ENCODE results near the gene CRELD2. TPM values are rescaled to one million over a fixed set of nuclear protein-coding genes. Genes with fewer than 3 reads are reported as not detected.

CRELD2 gene
- total RNA-seq, 6 experiments from 2014 or later, result 26.0 to 56.4 (median 47.8) TPM

GRCh38 chr22:49947296-49947622 lies 28.8 kb downstream of the CRELD2 start:
- intact Hi-C loops (cut with DNase I), result no loop called here
- Histone ChIP-seq H3K4me1 (peaks cover 0 to 19% (median 0%) of the 10 kb centered on the region in 4 donors), H3K36me3 (no peaks in the 10 kb centered on the region), H3K27me3 (no peaks in the 10 kb centered on the region), H3K4me3 (no peak overlapping the region), H3K27ac (no peak overlapping the region), H3K9me3 (no peaks in the 10 kb centered on the region)
- ATAC-seq (no peak), DNase-seq (no peak)
- WGBS (ENCODE audit: insufficient coverage, low coverage, low lambda C conversion rate, missing lambda C conversion rate), result no CpG with 5 or more reads among the region's 6 CpGs
- TF ChIP-seq POLR2A (IDR thresholded peaks at IDR 0.05) (no peak), CTCF (IDR thresholded peaks at IDR 0.05) (no peak)

GRCh38 chr22:49948116-49948957 lies 29.9 kb downstream of the CRELD2 start:
- no peak for ATAC-seq
- no peaks in the 10 kb centered on the region for H3K27me3 ChIP-seq
- no peaks in the 10 kb centered on the region for H3K9me3 ChIP-seq
- peaks cover 0 to 19% (median under 1%) of the 10 kb centered on the region in 4 donors for H3K4me1 ChIP-seq
- intact Hi-C loops (cut with DNase I), result no loop called here
- 56% methylated on average over 4 of the region's 23 CpGs for WGBS (ENCODE audit: insufficient coverage, low coverage, low lambda C conversion rate, missing lambda C conversion rate)
- H3K27ac ChIP-seq, result peak overlapping the region in 1 of 3 donors; percentile 20
- no peaks in the 10 kb centered on the region for H3K36me3 ChIP-seq
- peak overlapping the region in 1 of 3 donors; percentile 10 for H3K4me3 ChIP-seq
- TF ChIP-seq CTCF (IDR thresholded peaks at IDR 0.05) (no peak), POLR2A (IDR thresholded peaks at IDR 0.05) (no peak)
- DNase-seq, result no peak

- DNase-seq (peak in 2 of 3 donors; percentile 77 to 88), ATAC-seq (peak; percentile 51 to 71 (median 66))
- TF ChIP-seq POLR2A (IDR thresholded peaks at IDR 0.05) (peak; percentile 45), CTCF (IDR thresholded peaks at IDR 0.05) (no peak)
- WGBS (ENCODE audit: insufficient coverage, low coverage, low lambda C conversion rate, missing lambda C conversion rate), result 59% methylated on average over 7 of the region's 42 CpGs
- no peaks in the 10 kb centered on the region for H3K9me3 ChIP-seq
- H3K27ac ChIP-seq, result peak overlapping the region in 1 of 3 donors; percentile 20
- peaks cover 3 to 26% (median 5%) of the 10 kb centered on the region in 4 donors for H3K4me1 ChIP-seq
- H3K36me3 ChIP-seq, result no peaks in the 10 kb centered on the region
- intact Hi-C loops (cut with DNase I), result no loop called here
- peak overlapping the region in 1 of 3 donors; percentile 10 for H3K4me3 ChIP-seq
- no peaks in the 10 kb centered on the region for H3K27me3 ChIP-seq
These were observed 30.8 kb downstream of the CRELD2 start for GRCh38 chr22:49948958-49949913.

GRCh38 chr22:49949914-49950292 lies 31.5 kb downstream of the CRELD2 start:
- TF ChIP-seq CTCF (IDR thresholded peaks at IDR 0.05) (no peak), POLR2A (IDR thresholded peaks at IDR 0.05) (no peak)
- intact Hi-C loops (cut with DNase I), result no loop called here
- DNase-seq, result no peak
- no CpG with 5 or more reads among the region's 11 CpGs for WGBS (ENCODE audit: insufficient coverage, low coverage, low lambda C conversion rate, missing lambda C conversion rate)
- Histone ChIP-seq H3K27ac (no peak overlapping the region), H3K9me3 (no peaks in the 10 kb centered on the region), H3K4me1 (peaks cover 3 to 32% (median 11%) of the 10 kb centered on the region in 4 donors), H3K4me3 (no peak overlapping the region), H3K36me3 (no peaks in the 10 kb centered on the region), H3K27me3 (no peaks in the 10 kb centered on the region)
- no peak for ATAC-seq
